GM18499 (cell line): ENCODE data around the gene RSU1.
A peak's percentile ranks its signal among the peaks of the same experiment; 100 is the strongest.
"Not testable (repeated sequence)": the region's sequence is repeated elsewhere in the genome, so short reads cannot be mapped to it uniquely, and the experiment has no call there.

Experiments used
- ATAC-seq: cut with Tn5 transposase; IDR thresholded peaks from one replicate; pipeline ENCODE4 v1.9.1; 2021; ENCODE audit warnings: moderate number of reproducible peaks; ENCODE audit not compliant: insufficient read depth, unreplicated experiment

RSU1 gene

GRCh38 chr10:16788778-16789177 lies 28.4 kb downstream of the RSU1 start:
- ATAC-seq = no peak

- no peak for ATAC-seq
Observed at GRCh38 chr10:16788125-16788524, 29.1 kb downstream of the RSU1 start.

GRCh38 chr10:16787361-16787791 lies 29.8 kb downstream of the RSU1 start:
- ATAC-seq = peak; percentile 89

GRCh38 chr10:16780338-16780880 lies 36.8 kb downstream of the RSU1 start:
- no peak for ATAC-seq

- ATAC-seq = no peak
Observed at GRCh38 chr10:16779384-16779915, 37.8 kb downstream of the RSU1 start.

GRCh38 chr10:16777473-16778370 lies 39.5 kb downstream of the RSU1 start:
- ATAC-seq = no peak

GRCh38 chr10:16776896-16777295 lies 40.3 kb downstream of the RSU1 start:
- ATAC-seq = no peak

- no peak for ATAC-seq
Observed at GRCh38 chr10:16773334-16773733, 43.9 kb downstream of the RSU1 start.

- ATAC-seq = peak; percentile 71
Observed at GRCh38 chr10:16770670-16771069, 46.6 kb downstream of the RSU1 start.

GRCh38 chr10:16770141-16770540 lies 47.1 kb downstream of the RSU1 start:
- no peak for ATAC-seq

GRCh38 chr10:16769331-16769730 lies 47.9 kb downstream of the RSU1 start:
- ATAC-seq = no peak

- no peak for ATAC-seq
Observed at GRCh38 chr10:16768702-16769101, 48.5 kb downstream of the RSU1 start.

GRCh38 chr10:16765509-16766375 lies 51.5 kb downstream of the RSU1 start:
- ATAC-seq = peak; percentile 49

GRCh38 chr10:16761300-16761699 lies 55.9 kb downstream of the RSU1 start:
- no peak for ATAC-seq

GRCh38 chr10:16756561-16757221 lies 60.5 kb downstream of the RSU1 start:
- ATAC-seq = no peak

GRCh38 chr10:16754765-16755164 lies 62.5 kb downstream of the RSU1 start:
- ATAC-seq = no peak

GRCh38 chr10:16752849-16753248 lies 64.4 kb downstream of the RSU1 start:
- not testable (repeated sequence) for ATAC-seq

GRCh38 chr10:16752099-16752498 lies 65.1 kb downstream of the RSU1 start:
- no peak for ATAC-seq

GRCh38 chr10:16751244-16751643 lies 66.0 kb downstream of the RSU1 start:
- ATAC-seq = no peak

GRCh38 chr10:16750461-16750860 lies 66.8 kb downstream of the RSU1 start:
- ATAC-seq = no peak
